ENCODE data around the gene ZNF324B. TPM values are rescaled to one million over a fixed set of nuclear protein-coding genes. Genes with fewer than 3 reads are reported as not detected.
"Not testable (repeated sequence)": the region's sequence is repeated elsewhere in the genome, so short reads cannot be mapped to it uniquely, and the experiment has no call there.

Gene ZNF324B
- total and polyA plus RNA-seq, 2 donors: 3.1 to 4.6 TPM

DNA sequence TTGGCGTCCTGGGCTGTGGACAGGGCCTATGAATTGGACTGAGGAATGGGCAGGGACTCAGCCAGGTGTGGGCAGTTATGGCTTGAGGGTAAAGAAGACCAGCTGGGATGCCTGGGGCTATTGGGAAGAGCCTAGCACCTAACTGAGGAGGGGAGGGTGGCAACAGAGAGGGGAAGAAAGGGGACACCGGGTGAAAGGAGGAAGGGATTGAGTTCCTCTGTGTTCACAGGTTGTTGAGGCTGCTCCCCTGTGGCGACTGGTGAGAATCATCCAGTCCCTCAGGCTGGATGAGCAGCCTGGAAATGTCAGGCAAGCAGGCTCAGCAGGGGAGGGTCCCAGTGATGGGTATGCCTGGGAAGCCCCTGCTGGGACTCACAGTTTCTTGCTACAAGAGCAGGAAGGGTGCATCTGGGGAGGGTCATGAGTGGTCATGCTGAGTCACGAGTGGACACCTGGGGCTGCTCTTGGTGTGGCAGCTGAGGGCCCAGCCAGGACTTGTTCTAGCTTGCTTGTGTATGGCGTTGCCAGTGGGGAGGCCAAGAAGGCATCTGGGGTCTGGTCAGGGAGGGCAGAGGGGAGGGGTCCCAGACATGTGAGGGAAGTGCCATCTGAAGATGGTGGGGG lies 16.9 kb downstream of the ZNF324B start:
- Histone ChIP-seq H3K36me3 (ENCODE audit: control insufficient read depth in 2 of 2, insufficient read depth in 2 of 2, low read length in 1 of 2) (peaks cover 27 to 34% of the 10 kb centered on the region in 2 donors), H3K4me3 (ENCODE audit: low read length in 2 of 2) (no peak overlapping the region)

DNA sequence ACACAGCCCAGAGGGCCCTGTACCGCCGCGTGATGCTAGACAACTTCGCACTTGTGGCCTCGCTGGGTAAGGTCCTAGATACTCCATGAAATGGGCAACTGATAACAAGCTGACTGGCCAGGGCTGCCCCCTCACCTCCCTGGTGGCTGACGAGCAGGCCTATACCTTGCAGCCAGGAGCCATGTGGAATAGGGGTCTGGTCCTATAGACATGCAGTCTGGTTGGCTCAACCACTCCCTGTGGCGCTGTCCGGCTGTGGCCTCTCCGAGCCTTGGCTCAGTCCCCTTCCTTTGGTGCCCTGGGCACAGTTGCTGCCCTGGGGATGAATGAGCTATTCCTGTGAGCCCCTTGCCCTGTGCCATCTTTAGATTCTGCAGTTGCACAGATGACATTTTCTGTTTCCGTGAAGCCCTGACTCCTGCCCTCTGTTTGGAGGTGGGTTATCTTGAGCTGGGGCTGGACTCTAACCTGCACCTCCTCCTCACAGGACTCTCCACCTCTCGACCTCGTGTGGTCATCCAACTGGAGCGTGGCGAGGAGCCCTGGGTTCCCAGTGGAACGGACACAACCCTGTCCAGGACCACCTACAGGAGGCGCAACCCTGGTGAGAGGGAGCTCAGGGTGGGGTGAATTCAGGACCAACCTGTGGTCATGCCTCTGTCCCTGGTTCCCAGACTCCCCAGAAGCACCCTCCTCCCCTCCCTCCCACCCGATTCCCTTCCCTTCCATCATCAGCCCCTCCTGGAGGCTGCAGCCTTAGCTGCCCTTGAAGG lies 18.0 kb downstream of the ZNF324B start:
- peaks cover 0 to 14% of the 10 kb centered on the region in 2 donors for H3K4me1 ChIP-seq (ENCODE audit: control insufficient read depth in 2 of 2, insufficient read depth in 2 of 2, low read length in 2 of 2)
- no peak for DNase-seq (ENCODE audit: low read depth in 6 of 9, low spot score in 9 of 9)
- peaks cover 7 to 14% of the 10 kb centered on the region in 2 donors for H3K27me3 ChIP-seq (ENCODE audit: control insufficient read depth in 2 of 2, insufficient read depth in 1 of 2, low read length in 1 of 2)
- no peak overlapping the region for H3K4me3 ChIP-seq (ENCODE audit: low read length in 2 of 2)
- no peaks in the 10 kb centered on the region for H3K9me3 ChIP-seq (ENCODE audit: control insufficient read depth in 2 of 2, insufficient read depth in 1 of 2, low read length in 1 of 2)
- no peak overlapping the region for H3K27ac ChIP-seq (ENCODE audit: low read depth in 1 of 2, low read length in 1 of 2)
- WGBS: 98% methylated on average over 17 of the region's 17 CpGs
- peaks cover 30 to 42% of the 10 kb centered on the region in 2 donors for H3K36me3 ChIP-seq (ENCODE audit: control insufficient read depth in 2 of 2, insufficient read depth in 2 of 2, low read length in 1 of 2)

More for the DNA sequence above, 16.9 kb downstream of the ZNF324B start:
- Histone ChIP-seq H3K27me3 (ENCODE audit: control insufficient read depth in 2 of 2, insufficient read depth in 1 of 2, low read length in 1 of 2) (peaks cover 7 to 14% of the 10 kb centered on the region in 2 donors), H3K27ac (ENCODE audit: low read depth in 1 of 2, low read length in 1 of 2) (no peak overlapping the region), H3K9me3 (ENCODE audit: control insufficient read depth in 2 of 2, insufficient read depth in 1 of 2, low read length in 1 of 2) (no peaks in the 10 kb centered on the region), H3K4me1 (ENCODE audit: control insufficient read depth in 2 of 2, insufficient read depth in 2 of 2, low read length in 2 of 2) (peaks cover 0 to 14% of the 10 kb centered on the region in 2 donors)
- DNase-seq (ENCODE audit: low read depth in 6 of 9, low spot score in 9 of 9): no peak
- whole genome bisulfite sequencing: 79% methylated on average over 5 of the region's 5 CpGs

DNA sequence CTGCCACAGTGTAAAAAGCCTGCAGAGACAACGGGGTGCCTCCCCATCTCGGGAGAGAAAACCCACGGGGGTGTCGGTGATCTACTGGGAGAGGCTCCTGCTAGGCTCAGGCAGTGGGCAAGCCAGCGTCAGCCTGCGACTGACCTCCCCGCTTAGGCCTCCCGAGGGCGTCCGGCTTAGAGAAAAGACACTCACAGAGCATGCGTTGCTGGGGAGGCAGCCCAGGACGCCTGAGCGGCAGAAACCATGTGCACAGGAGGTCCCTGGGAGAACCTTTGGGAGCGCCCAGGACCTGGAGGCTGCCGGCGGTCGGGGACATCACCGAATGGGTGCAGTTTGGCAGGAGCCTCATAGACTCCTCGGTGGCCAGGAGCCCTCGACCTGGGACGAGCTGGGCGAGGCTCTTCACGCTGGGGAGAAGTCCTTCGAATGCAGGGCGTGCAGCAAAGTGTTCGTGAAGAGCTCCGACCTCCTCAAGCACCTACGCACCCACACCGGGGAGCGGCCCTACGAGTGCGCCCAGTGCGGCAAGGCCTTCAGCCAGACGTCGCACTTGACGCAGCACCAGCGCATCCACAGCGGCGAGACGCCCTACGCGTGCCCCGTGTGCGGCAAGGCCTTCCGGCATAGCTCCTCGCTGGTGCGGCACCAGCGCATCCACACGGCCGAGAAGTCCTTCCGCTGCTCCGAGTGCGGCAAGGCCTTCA lies 19.6 kb downstream of the ZNF324B start:
- Histone ChIP-seq H3K4me1 (ENCODE audit: control insufficient read depth in 2 of 2, insufficient read depth in 2 of 2, low read length in 2 of 2) (peaks cover 7 to 22% of the 10 kb centered on the region in 2 donors), H3K36me3 (ENCODE audit: control insufficient read depth in 2 of 2, insufficient read depth in 2 of 2, low read length in 1 of 2) (peaks cover 30 to 42% of the 10 kb centered on the region in 2 donors)
- not testable (repeated sequence) for DNase-seq (ENCODE audit: low read depth in 6 of 9, low spot score in 9 of 9); H3K9me3 ChIP-seq (ENCODE audit: control insufficient read depth in 2 of 2, insufficient read depth in 1 of 2, low read length in 1 of 2); H3K4me3 ChIP-seq (ENCODE audit: low read length in 2 of 2); H3K27ac ChIP-seq (ENCODE audit: low read depth in 1 of 2, low read length in 1 of 2); H3K27me3 ChIP-seq (ENCODE audit: control insufficient read depth in 2 of 2, insufficient read depth in 1 of 2, low read length in 1 of 2)
- WGBS: 98% methylated on average over 35 of the region's 53 CpGs

DNA sequence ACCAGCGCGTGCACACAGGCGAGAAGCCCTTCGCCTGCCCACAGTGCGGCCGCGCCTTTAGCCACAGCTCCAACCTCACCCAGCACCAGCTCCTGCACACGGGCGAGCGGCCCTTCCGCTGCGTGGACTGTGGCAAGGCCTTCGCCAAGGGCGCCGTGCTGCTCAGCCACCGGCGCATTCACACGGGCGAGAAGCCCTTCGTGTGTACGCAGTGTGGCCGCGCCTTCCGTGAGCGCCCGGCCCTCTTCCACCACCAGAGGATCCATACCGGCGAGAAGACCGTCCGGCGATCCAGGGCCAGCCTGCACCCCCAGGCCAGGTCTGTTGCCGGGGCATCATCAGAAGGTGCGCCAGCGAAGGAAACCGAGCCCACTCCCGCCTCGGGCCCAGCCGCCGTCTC lies 20.3 kb downstream of the ZNF324B start:
- Histone ChIP-seq H3K9me3 (ENCODE audit: control insufficient read depth in 2 of 2, insufficient read depth in 1 of 2, low read length in 1 of 2) (no peaks in the 10 kb centered on the region), H3K27ac (ENCODE audit: low read depth in 1 of 2, low read length in 1 of 2) (no peak overlapping the region), H3K4me3 (ENCODE audit: low read length in 2 of 2) (no peak overlapping the region), H3K27me3 (ENCODE audit: control insufficient read depth in 2 of 2, insufficient read depth in 1 of 2, low read length in 1 of 2) (no peaks in the 10 kb centered on the region), H3K4me1 (ENCODE audit: control insufficient read depth in 2 of 2, insufficient read depth in 2 of 2, low read length in 2 of 2) (peaks cover 9 to 23% of the 10 kb centered on the region in 2 donors), H3K36me3 (ENCODE audit: control insufficient read depth in 2 of 2, insufficient read depth in 2 of 2, low read length in 1 of 2) (peaks cover 30 to 42% of the 10 kb centered on the region in 2 donors)
- no peak for DNase-seq (ENCODE audit: low read depth in 6 of 9, low spot score in 9 of 9)
- WGBS: 97% methylated on average over 39 of the region's 39 CpGs

DNA sequence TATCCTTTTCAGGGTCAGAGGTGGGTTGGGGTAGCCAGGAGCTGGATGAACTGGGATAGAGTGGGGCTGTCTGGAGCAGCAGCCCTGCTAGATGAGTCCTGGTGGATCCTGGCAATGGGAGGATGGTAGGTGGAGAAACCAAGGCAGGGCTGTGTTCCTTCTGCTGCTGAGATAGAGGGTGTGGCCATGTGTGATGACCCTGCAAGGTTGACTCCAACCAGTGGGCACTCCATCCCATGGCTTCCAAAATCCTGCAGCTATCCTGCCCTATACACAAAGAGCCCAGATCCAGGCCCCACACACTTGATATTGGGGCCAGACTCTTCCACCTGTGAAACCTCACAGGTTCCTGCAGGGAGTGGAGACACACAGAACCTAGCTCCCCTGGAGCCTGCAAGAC lies 22.4 kb downstream of the ZNF324B start:
- no peak overlapping the region for H3K27ac ChIP-seq (ENCODE audit: low read depth in 1 of 2, low read length in 1 of 2)
- H3K4me1 ChIP-seq (ENCODE audit: control insufficient read depth in 2 of 2, insufficient read depth in 2 of 2, low read length in 2 of 2): peaks cover 14 to 20% of the 10 kb centered on the region in 2 donors
- DNase-seq (ENCODE audit: low read depth in 6 of 9, low spot score in 9 of 9): no peak
- H3K36me3 ChIP-seq (ENCODE audit: control insufficient read depth in 2 of 2, insufficient read depth in 2 of 2, low read length in 1 of 2): peaks cover 30 to 42% of the 10 kb centered on the region in 2 donors
- H3K4me3 ChIP-seq (ENCODE audit: low read length in 2 of 2): no peak overlapping the region
- no peaks in the 10 kb centered on the region for H3K27me3 ChIP-seq (ENCODE audit: control insufficient read depth in 2 of 2, insufficient read depth in 1 of 2, low read length in 1 of 2)
- no peaks in the 10 kb centered on the region for H3K9me3 ChIP-seq (ENCODE audit: control insufficient read depth in 2 of 2, insufficient read depth in 1 of 2, low read length in 1 of 2)

DNA sequence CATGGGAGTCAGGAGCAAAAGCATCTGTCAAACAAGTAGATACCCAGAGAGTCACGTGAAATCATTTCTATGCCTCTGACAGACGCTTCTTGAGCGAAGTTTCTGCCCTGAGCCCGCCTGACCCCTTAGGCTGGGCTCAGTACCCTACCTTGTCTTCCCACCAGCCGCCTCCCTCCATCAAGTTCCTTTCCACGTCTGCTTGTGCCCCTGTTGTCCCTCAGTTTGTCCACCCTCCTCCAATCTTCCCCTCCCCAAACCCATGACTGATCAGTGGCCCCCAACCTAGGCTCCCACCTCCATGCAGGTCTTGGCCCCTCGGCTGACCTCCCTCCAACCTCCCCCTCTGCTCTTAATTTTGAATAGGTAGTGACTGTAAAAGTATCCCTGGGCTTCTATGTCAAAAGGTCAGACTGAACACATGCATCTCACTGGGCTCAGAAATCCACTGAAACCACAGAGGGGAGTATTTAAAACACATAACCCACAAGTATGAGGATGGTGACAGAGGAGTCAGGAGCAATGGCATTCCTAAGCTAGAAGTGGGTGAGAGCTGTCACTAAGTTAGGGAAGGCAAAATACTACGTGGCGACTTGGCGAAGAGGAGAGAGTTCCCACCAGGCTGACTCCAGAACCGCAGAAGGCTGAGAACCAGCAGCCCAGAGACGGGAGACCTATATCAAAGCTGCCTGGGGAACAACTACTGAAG lies 23.0 kb downstream of the ZNF324B start:
- DNase-seq (ENCODE audit: low read depth in 6 of 9, low spot score in 9 of 9): no peak
- Histone ChIP-seq H3K4me3 (ENCODE audit: low read length in 2 of 2) (no peak overlapping the region), H3K36me3 (ENCODE audit: control insufficient read depth in 2 of 2, insufficient read depth in 2 of 2, low read length in 1 of 2) (peaks cover 27 to 41% of the 10 kb centered on the region in 2 donors), H3K9me3 (ENCODE audit: control insufficient read depth in 2 of 2, insufficient read depth in 1 of 2, low read length in 1 of 2) (no peaks in the 10 kb centered on the region), H3K4me1 (ENCODE audit: control insufficient read depth in 2 of 2, insufficient read depth in 2 of 2, low read length in 2 of 2) (peaks cover 14 to 20% of the 10 kb centered on the region in 2 donors), H3K27ac (ENCODE audit: low read depth in 1 of 2, low read length in 1 of 2) (no peak overlapping the region), H3K27me3 (ENCODE audit: control insufficient read depth in 2 of 2, insufficient read depth in 1 of 2, low read length in 1 of 2) (no peaks in the 10 kb centered on the region)
- WGBS: 96% methylated on average over 12 of the region's 12 CpGs

DNA sequence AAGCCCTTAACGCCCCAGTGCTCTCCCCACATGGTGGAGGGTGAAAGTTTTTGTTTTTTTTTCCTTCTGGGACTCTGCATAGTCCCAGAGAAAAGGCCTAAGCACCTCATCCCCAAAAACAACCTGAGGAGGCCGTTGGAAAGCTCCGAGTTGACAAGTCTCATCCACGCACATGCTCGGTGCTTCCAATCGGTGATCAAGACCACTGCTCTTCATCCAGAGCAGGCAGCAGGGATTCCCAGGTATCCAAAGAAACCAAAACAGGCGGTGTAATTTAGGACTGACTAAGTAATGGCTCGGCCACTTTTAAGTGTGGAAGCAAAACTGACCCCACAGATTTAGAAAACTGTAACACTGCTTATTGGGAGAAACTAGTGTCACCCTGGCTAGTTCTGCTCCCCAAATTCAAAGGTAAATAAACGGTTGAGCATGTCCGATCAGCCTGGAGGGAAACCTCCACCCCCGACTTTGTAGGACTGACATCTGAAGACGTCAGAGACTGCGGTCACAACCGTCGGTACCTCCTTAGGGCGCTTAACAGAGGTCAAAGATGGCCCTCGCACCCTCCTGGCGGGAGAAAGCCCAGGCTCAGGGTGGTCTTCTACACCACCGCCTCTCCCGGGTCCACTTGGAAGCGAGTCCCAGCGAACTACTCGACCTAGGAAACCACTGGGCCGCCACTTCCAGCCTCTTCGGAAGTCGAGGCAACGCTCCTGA lies 23.7 kb downstream of the ZNF324B start:
- DNase-seq (ENCODE audit: low read depth in 6 of 9, low spot score in 9 of 9): no peak
- H3K4me1 ChIP-seq (ENCODE audit: control insufficient read depth in 2 of 2, insufficient read depth in 2 of 2, low read length in 2 of 2): peaks cover 14 to 20% of the 10 kb centered on the region in 2 donors
- peak overlapping the region; percentile 99 for H3K27ac ChIP-seq (ENCODE audit: low read depth in 1 of 2, low read length in 1 of 2)

DNA sequence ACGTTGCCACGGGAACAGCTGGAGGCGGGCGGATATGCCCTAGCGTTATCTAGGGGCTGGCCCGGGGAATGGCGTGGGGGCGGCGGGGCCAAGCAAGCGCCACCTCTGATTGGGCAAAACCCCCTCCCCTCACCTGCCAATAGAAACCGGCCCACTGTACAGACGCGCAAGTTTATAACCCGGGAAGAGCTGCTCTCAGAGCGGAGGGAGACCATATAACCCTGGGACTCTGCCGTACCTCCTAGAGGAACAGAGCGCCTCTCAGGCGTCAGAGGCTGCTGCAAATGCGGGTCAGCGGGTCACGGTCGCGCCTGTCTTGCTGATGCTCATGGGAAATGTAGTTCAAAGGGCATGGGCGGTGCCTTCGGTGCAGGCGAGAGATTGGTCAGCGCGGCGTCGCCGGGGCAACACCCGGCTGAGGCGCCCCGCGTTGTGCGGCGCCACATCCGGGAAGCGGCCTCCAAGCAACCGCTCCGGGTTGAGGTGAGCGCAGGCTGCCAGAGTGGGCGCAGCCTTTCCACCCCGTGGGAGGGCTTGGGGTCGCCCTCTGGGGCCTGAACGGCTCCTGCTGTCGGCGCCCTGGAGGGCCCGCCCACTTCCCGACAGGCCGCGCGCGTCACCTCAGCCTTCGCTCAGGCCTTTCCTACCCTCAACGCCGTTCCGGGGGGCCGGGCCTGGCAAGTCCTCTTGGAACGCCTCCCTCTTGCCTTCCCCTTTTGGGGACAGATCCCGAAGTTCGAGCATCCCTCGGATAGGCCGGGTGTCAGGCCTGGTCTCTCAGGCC lies 24.5 kb downstream of the ZNF324B start, which contains the start of gene ZNF446:
ZNF446 (plus strand) TSS at position 639 of the 784 bp plus-strand sequence. CDS start 867 bp downstream, outside the sequence.
- DNase-seq (ENCODE audit: low read depth in 6 of 9, low spot score in 9 of 9): peak; percentile 98 to 99 (median 99)
- Histone ChIP-seq H3K36me3 (ENCODE audit: control insufficient read depth in 2 of 2, insufficient read depth in 2 of 2, low read length in 1 of 2) (peaks cover 23 to 35% of the 10 kb centered on the region in 2 donors), H3K27ac (ENCODE audit: low read depth in 1 of 2, low read length in 1 of 2) (peak within 1 kb of the TSS; percentile 99), H3K27me3 (ENCODE audit: control insufficient read depth in 2 of 2, insufficient read depth in 1 of 2, low read length in 1 of 2) (no peaks in the 10 kb centered on the region), H3K9me3 (ENCODE audit: control insufficient read depth in 2 of 2, insufficient read depth in 1 of 2, low read length in 1 of 2) (no peaks in the 10 kb centered on the region), H3K4me1 (ENCODE audit: control insufficient read depth in 2 of 2, insufficient read depth in 2 of 2, low read length in 2 of 2) (peaks cover 14 to 20% of the 10 kb centered on the region in 2 donors), H3K4me3 (ENCODE audit: low read length in 2 of 2) (peak within 1 kb of the TSS; percentile 63 to 64)
- WGBS: under 1% methylated on average over 64 of the region's 64 CpGs

More for the DNA sequence above, 23.7 kb downstream of the ZNF324B start:
- Histone ChIP-seq H3K27me3 (ENCODE audit: control insufficient read depth in 2 of 2, insufficient read depth in 1 of 2, low read length in 1 of 2) (no peaks in the 10 kb centered on the region), H3K4me3 (ENCODE audit: low read length in 2 of 2) (peak overlapping the region; percentile 63 to 64), H3K9me3 (ENCODE audit: control insufficient read depth in 2 of 2, insufficient read depth in 1 of 2, low read length in 1 of 2) (no peaks in the 10 kb centered on the region), H3K36me3 (ENCODE audit: control insufficient read depth in 2 of 2, insufficient read depth in 2 of 2, low read length in 1 of 2) (peaks cover 26 to 35% of the 10 kb centered on the region in 2 donors)
- WGBS: 30% methylated on average over 27 of the region's 27 CpGs
